ENCODE measurements around the gene LGALSL. TPM values are rescaled to one million over a fixed set of nuclear protein-coding genes. Genes with fewer than 3 reads are reported as not detected.

LGALSL gene
- total and polyA plus RNA-seq, 2 of the 13 experiments (the other 11 are each of a cell fraction or from before 2014, with no cell fraction given), result 15.4 to 20.0 TPM

DNA sequence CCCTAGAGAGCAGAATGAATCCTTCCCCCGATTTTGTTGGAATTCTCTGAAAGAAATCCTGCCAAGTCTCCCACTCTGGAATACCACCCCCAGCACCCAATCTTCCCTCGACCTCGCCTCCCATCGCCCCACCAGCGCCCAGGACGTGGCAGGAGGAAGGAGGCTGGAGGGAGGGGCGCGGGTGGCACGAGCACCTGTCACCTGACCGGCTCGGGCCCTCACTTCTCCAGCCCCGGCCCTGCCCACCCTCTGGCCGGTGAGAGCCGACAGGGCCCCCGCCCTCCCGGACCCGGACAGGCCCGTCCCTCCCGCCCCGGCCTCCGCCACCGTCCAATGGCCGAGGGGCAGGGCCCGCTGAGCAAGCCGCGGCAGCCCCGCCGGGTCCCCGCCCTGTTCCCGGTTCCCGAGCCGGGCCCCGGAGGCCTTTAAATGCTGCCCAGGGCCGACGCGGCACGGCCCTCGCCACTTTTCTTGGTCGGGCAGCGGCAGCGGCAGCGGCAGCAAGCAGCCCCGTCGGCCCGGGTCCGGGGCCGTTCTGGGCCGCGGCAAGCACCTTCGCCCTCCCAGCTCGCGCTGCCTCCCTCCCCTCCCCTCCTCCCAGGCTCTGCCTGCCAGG lies at the start of gene LGALSL (continued):
- TF ChIP-seq ZNF616 (CRISPR knock-in tag; IDR thresholded peaks at IDR 0.05; ENCODE audit: low read depth), result peak; percentile 61; the same call in 1 of the 2 replicates
- no peak for TF ChIP-seq AGO1 (IDR thresholded peaks at IDR 0.05; ENCODE audit: low read depth, low read length, poor library complexity, severe bottlenecking)
- TF ChIP-seq MXI1 (IDR thresholded peaks at IDR 0.05; ENCODE audit: borderline replicate concordance, low read depth, low read length), result no peak
- TF ChIP-seq, protein P1, sequence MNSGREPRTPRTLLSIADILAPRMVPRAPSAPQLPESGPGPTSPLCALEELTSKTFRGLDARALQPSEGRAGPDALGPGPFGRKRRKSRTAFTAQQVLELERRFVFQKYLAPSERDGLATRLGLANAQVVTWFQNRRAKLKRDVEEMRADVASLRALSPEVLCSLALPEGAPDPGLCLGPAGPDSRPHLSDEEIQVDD (CRISPR knock-in tag; IDR thresholded peaks at IDR 0.05; ENCODE audit: borderline replicate concordance), result no peak
- no peak for TF ChIP-seq MTA3 (CRISPR knock-in tag; IDR thresholded peaks at IDR 0.05)
- no peak for TF ChIP-seq SIN3B (IDR thresholded peaks at IDR 0.05; ENCODE audit: low read length)
- TF ChIP-seq, protein P2, sequence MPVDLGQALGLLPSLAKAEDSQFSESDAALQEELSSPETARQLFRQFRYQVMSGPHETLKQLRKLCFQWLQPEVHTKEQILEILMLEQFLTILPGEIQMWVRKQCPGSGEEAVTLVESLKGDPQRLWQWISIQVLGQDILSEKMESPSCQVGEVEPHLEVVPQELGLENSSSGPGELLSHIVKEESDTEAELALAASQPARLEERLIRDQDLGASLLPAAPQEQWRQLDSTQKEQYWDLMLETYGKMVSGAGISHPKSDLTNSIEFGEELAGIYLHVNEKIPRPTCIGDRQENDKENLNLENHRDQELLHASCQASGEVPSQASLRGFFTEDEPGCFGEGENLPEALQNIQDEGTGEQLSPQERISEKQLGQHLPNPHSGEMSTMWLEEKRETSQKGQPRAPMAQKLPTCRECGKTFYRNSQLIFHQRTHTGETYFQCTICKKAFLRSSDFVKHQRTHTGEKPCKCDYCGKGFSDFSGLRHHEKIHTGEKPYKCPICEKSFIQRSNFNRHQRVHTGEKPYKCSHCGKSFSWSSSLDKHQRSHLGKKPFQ (CRISPR knock-in tag; IDR thresholded peaks at IDR 0.05; ENCODE audit: insufficient replicate concordance), result peak; percentile 4
- no peak for TF ChIP-seq PCBP1 (IDR thresholded peaks at IDR 0.05; ENCODE audit: borderline replicate concordance, low read depth, low read length)
- TF ChIP-seq ZNF605 (CRISPR knock-in tag; IDR thresholded peaks at IDR 0.05), result peak; percentile 73; the same call in 1 of the 2 replicates
- no peak for TF ChIP-seq ZNF160 (CRISPR knock-in tag; IDR thresholded peaks at IDR 0.05)
- TF ChIP-seq ELF3 (CRISPR knock-in tag; IDR thresholded peaks at IDR 0.05), result peak; percentile 5; the same call in 1 of the 2 replicates
- TF ChIP-seq PCBP2 (optimal IDR thresholded peaks at IDR 0.05; ENCODE audit: low read depth, low read length, poor library complexity, severe bottlenecking), result no peak
- no peak for TF ChIP-seq CHD2 (IDR thresholded peaks at IDR 0.05; ENCODE audit: low read depth, low read length)
- TF ChIP-seq, protein P3, sequence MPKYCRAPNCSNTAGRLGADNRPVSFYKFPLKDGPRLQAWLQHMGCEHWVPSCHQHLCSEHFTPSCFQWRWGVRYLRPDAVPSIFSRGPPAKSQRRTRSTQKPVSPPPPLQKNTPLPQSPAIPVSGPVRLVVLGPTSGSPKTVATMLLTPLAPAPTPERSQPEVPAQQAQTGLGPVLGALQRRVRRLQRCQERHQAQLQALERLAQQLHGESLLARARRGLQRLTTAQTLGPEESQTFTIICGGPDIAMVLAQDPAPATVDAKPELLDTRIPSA (CRISPR knock-in tag; IDR thresholded peaks at IDR 0.05; ENCODE audit: borderline replicate concordance), result no peak
- no peak for TF ChIP-seq REXO4 (CRISPR knock-in tag; IDR thresholded peaks at IDR 0.05; ENCODE audit: borderline replicate concordance)
- no peak for TF ChIP-seq SOX6 (IDR thresholded peaks at IDR 0.05)
- TF ChIP-seq SOX6 (CRISPR knock-in tag; IDR thresholded peaks at IDR 0.05), result peak; percentile 21; the same call in 1 of the 2 replicates
- TF ChIP-seq, protein P4, sequence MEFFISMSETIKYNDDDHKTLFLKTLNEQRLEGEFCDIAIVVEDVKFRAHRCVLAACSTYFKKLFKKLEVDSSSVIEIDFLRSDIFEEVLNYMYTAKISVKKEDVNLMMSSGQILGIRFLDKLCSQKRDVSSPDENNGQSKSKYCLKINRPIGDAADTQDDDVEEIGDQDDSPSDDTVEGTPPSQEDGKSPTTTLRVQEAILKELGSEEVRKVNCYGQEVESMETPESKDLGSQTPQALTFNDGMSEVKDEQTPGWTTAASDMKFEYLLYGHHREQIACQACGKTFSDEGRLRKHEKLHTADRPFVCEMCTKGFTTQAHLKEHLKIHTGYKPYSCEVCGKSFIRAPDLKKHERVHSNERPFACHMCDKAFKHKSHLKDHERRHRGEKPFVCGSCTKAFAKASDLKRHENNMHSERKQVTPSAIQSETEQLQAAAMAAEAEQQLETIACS (CRISPR knock-in tag; IDR thresholded peaks at IDR 0.05), result peak; percentile 84
- TF ChIP-seq HOXA7 (CRISPR knock-in tag; IDR thresholded peaks at IDR 0.05), result no peak
- no peak; the same call in 1 of the 2 replicates for TF ChIP-seq ZSCAN9 (CRISPR knock-in tag; IDR thresholded peaks at IDR 0.05; ENCODE audit: borderline replicate concordance)
- TF ChIP-seq, protein P5, sequence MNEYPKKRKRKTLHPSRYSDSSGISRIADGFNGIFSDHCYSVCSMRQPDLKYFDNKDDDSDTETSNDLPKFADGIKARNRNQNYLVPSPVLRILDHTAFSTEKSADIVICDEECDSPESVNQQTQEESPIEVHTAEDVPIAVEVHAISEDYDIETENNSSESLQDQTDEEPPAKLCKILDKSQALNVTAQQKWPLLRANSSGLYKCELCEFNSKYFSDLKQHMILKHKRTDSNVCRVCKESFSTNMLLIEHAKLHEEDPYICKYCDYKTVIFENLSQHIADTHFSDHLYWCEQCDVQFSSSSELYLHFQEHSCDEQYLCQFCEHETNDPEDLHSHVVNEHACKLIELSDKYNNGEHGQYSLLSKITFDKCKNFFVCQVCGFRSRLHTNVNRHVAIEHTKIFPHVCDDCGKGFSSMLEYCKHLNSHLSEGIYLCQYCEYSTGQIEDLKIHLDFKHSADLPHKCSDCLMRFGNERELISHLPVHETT (CRISPR knock-in tag; conservative IDR thresholded peaks at IDR 0.05), result peak; percentile 73; the same call in 1 of the 2 replicates
- no peak for TF ChIP-seq KDM1A (CRISPR knock-in tag; IDR thresholded peaks at IDR 0.05)
- no peak for TF ChIP-seq GATA4 (IDR thresholded peaks at IDR 0.05; ENCODE audit: borderline replicate concordance, low read depth)
- no peak; the same call in 1 of the 2 replicates for TF ChIP-seq ZFP82 (CRISPR knock-in tag; IDR thresholded peaks at IDR 0.05; ENCODE audit: borderline replicate concordance)
